Neural progenitor cell (in vitro differentiated cells): ENCODE results near the gene RNF145.

Experiments
- CTCF ChIP-seq: fragments of 200-600 bp; sonication (generic); IDR thresholded peaks from 2 replicates; pipeline ENCODE4 v1.5.1; 2017; ENCODE audit warnings: antibody characterized with exemption, mild to moderate bottlenecking
- EZH2 ChIP-seq: fragments of 200-600 bp; sonication (generic); IDR thresholded peaks from 2 replicates; pipeline ENCODE4 v1.6.1; 2017; ENCODE audit warnings: antibody characterized with exemption, mild to moderate bottlenecking, moderate library complexity
- EZH2phosphoT487 ChIP-seq: fragments of 200-600 bp; sonication (generic); IDR thresholded peaks from 2 replicates; pipeline ENCODE4 v1.6.1; 2017; ENCODE audit warnings: antibody characterized with exemption

- TF ChIP-seq CTCF (no peak), EZH2 (no peak), EZH2phosphoT487 (no peak)
Observed at GRCh38 chr5:159243385-159243784, 34.0 kb upstream of the RNF145 start.
